ENCODE results near the gene KCTD19. TPM values are rescaled to one million over a fixed set of nuclear protein-coding genes. Genes with fewer than 3 reads are reported as not detected.
A peak's percentile ranks its signal among the peaks of the same experiment; 100 is the strongest.

Gene KCTD19
- total RNA-seq, 1 experiment from 2014 or later = 5.7 TPM

GRCh38 chr16:67291461-67291860, 35.1 kb downstream of the KCTD19 start:
- in situ Hi-C loops (cut with HindIII; ENCODE audit: low pct_unique_long_range_greater_than_20kb, low sequenced_read_pairs) = no loop called here
- no peak for DNase-seq (ENCODE audit: low read depth)

- in situ Hi-C loops (cut with HindIII; ENCODE audit: low pct_unique_long_range_greater_than_20kb, low sequenced_read_pairs) = no loop called here
- no peak for DNase-seq (ENCODE audit: low read depth)
These were observed 38.6 kb downstream of the KCTD19 start for GRCh38 chr16:67287960-67288359.

- in situ Hi-C loops (cut with HindIII; ENCODE audit: low pct_unique_long_range_greater_than_20kb, low sequenced_read_pairs) = no loop called here
- no peak for DNase-seq (ENCODE audit: low read depth)
These were observed 39.9 kb downstream of the KCTD19 start for GRCh38 chr16:67286441-67287235.

- in situ Hi-C loops (cut with HindIII; ENCODE audit: low pct_unique_long_range_greater_than_20kb, low sequenced_read_pairs) = no loop called here
- DNase-seq (ENCODE audit: low read depth) = no peak
These were observed 41.6 kb downstream of the KCTD19 start for GRCh38 chr16:67284699-67285646.

- in situ Hi-C loops (cut with HindIII; ENCODE audit: low pct_unique_long_range_greater_than_20kb, low sequenced_read_pairs) = no loop called here
- no peak for DNase-seq (ENCODE audit: low read depth)
These were observed 42.5 kb downstream of the KCTD19 start for GRCh38 chr16:67283826-67284555.

GRCh38 chr16:67283039-67283825, 43.3 kb downstream of the KCTD19 start:
- DNase-seq (ENCODE audit: low read depth) = peak; percentile 17
- in situ Hi-C loops (cut with HindIII; ENCODE audit: low pct_unique_long_range_greater_than_20kb, low sequenced_read_pairs) = no loop called here

GRCh38 chr16:67282447-67282805, 44.1 kb downstream of the KCTD19 start:
- no peak for DNase-seq (ENCODE audit: low read depth)
- in situ Hi-C loops (cut with HindIII; ENCODE audit: low pct_unique_long_range_greater_than_20kb, low sequenced_read_pairs) = no loop called here

- in situ Hi-C loops (cut with HindIII; ENCODE audit: low pct_unique_long_range_greater_than_20kb, low sequenced_read_pairs) = no loop called here
- DNase-seq (ENCODE audit: low read depth) = no peak
These were observed 44.8 kb downstream of the KCTD19 start for GRCh38 chr16:67281536-67282446.

- no peak for DNase-seq (ENCODE audit: low read depth)
- in situ Hi-C loops (cut with HindIII; ENCODE audit: low pct_unique_long_range_greater_than_20kb, low sequenced_read_pairs) = no loop called here
These were observed 46.2 kb downstream of the KCTD19 start for GRCh38 chr16:67280090-67281015.

GRCh38 chr16:67279296-67280089, 47.0 kb downstream of the KCTD19 start, which contains the start of gene PLEKHG4:
Gene PLEKHG4 (plus strand): TSS chr16:67279532. CDS start chr16:67280045, 513 bp downstream.
- in situ Hi-C loops (cut with HindIII; ENCODE audit: low pct_unique_long_range_greater_than_20kb, low sequenced_read_pairs) = no loop called here
- DNase-seq (ENCODE audit: low read depth) = peak; percentile 80

GRCh38 chr16:67278773-67279295, 47.7 kb downstream of the KCTD19 start:
- in situ Hi-C loops (cut with HindIII; ENCODE audit: low pct_unique_long_range_greater_than_20kb, low sequenced_read_pairs) = no loop called here
- DNase-seq (ENCODE audit: low read depth) = peak; percentile 65

GRCh38 chr16:67277999-67278772, 48.4 kb downstream of the KCTD19 start:
- peak; percentile 68 for DNase-seq (ENCODE audit: low read depth)
- in situ Hi-C loops (cut with HindIII; ENCODE audit: low pct_unique_long_range_greater_than_20kb, low sequenced_read_pairs) = no loop called here

GRCh38 chr16:67277294-67277998, 49.1 kb downstream of the KCTD19 start:
- in situ Hi-C loops (cut with HindIII; ENCODE audit: low pct_unique_long_range_greater_than_20kb, low sequenced_read_pairs) = no loop called here
- peak; percentile 95 for DNase-seq (ENCODE audit: low read depth)

- in situ Hi-C loops (cut with HindIII; ENCODE audit: low pct_unique_long_range_greater_than_20kb, low sequenced_read_pairs) = no loop called here
- no peak for DNase-seq (ENCODE audit: low read depth)
These were observed 51.2 kb downstream of the KCTD19 start for GRCh38 chr16:67275321-67275720.
